Activated CD4-positive, alpha-beta T cell treated with anti-CD3 and anti-CD28 coated beads, Interleukin-2, amount 50 U/mL, for 24 hours (primary cell): ENCODE results near the gene KCP.

ENCODE experiments used
- DNase-seq, 2 donors: peaks; one replicate each; pipeline ENCODE4 v3.0.0-alpha.2; 2020; ENCODE audit warnings: low read depth in 1 of 2, low spot score in 1 of 2

KCP gene

GRCh38 chr7:128830231-128831177 is 80.0 kb downstream of the KCP start, which contains the start of gene FLNC:
FLNC (plus strand) TSS chr7:128830406; CDS start chr7:128830638, 232 bp downstream.
- no peak for DNase-seq

GRCh38 chr7:128829391-128830166 is 80.9 kb downstream of the KCP start:
- no peak for DNase-seq

GRCh38 chr7:128827971-128828711 is 82.4 kb downstream of the KCP start:
- no peak for DNase-seq

- no peak for DNase-seq
Observed at GRCh38 chr7:128827248-128827958, 83.1 kb downstream of the KCP start.

- no peak for DNase-seq
Observed at GRCh38 chr7:128826916-128827247, 83.6 kb downstream of the KCP start.
